ENCODE results near the gene RBP4.

DNA sequence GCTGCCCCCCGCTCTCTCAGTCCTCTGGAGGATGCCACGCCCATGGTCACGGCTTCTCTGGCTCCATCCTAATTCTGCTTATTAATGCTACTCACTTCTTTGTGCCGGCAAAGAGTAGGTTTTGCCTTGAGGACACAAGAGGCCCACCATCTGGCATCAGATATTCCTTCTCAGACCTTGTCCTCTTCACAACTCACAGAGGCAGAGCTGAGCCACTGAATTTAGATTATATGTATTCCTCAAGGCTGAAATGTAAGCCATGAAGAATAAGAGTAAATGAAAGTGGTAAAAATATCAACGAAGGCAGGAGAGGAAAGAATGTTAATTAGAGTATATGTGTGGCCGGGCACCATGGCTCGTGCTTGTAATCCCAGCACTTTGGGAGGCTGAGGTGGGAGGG is 6.5 kb downstream of the RBP4 start:
- TF ChIP-seq, protein P1, sequence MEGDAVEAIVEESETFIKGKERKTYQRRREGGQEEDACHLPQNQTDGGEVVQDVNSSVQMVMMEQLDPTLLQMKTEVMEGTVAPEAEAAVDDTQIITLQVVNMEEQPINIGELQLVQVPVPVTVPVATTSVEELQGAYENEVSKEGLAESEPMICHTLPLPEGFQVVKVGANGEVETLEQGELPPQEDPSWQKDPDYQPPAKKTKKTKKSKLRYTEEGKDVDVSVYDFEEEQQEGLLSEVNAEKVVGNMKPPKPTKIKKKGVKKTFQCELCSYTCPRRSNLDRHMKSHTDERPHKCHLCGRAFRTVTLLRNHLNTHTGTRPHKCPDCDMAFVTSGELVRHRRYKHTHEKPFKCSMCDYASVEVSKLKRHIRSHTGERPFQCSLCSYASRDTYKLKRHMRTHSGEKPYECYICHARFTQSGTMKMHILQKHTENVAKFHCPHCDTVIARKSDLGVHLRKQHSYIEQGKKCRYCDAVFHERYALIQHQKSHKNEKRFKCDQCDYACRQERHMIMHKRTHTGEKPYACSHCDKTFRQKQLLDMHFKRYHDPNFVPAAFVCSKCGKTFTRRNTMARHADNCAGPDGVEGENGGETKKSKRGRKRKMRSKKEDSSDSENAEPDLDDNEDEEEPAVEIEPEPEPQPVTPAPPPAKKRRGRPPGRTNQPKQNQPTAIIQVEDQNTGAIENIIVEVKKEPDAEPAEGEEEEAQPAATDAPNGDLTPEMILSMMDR (IDR thresholded peaks at IDR 0.05) = no peak
- TF ChIP-seq POLR2A (IDR thresholded peaks at IDR 0.05) = no peak
